ENCODE results near the gene ZC3H18.

Gene ZC3H18

GRCh38 chr16:88533381-88533917 is 36.8 kb upstream of the ZC3H18 start:
- peak; percentile 55 for DNase-seq

GRCh38 chr16:88533932-88534637 is 36.1 kb upstream of the ZC3H18 start:
- peak; percentile 71 for DNase-seq

GRCh38 chr16:88534638-88535190 is 35.5 kb upstream of the ZC3H18 start:
- DNase-seq, result no peak

DNA sequence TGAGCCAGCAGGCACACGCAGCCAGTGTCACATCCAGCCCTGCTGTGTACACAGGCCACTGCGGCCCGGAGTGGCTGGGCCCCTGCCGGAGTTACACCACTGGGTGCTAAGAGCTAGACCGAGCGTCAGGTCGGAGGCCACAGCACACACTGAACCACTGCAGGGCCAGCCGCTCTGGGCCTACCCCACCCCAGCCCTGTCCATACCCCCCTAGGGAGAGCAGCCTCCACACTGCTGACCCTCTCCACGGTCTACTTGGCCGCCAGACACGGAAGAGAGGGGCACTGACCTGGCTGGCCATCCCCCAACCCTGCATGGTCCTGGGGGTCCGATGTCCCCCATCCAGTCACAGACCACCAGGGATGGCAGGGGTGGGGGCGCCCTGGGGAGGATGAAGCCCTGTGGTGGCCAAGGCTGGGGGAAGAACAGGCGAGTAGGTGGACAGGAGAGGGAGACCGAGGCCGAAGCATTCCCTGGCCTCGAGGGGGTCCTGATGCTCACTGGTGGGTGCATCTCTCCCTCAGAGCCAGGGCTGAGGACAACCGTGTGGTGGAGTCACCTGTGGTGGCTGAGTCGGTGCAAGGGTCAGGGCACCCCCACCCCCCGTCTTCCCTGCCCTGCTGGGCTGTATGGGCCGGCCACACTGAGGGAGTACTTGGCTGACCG is 34.9 kb upstream of the ZC3H18 start:
- DNase-seq, result no peak

- no peak for DNase-seq
Observed at GRCh38 chr16:88535857-88536222, 34.4 kb upstream of the ZC3H18 start.

DNA sequence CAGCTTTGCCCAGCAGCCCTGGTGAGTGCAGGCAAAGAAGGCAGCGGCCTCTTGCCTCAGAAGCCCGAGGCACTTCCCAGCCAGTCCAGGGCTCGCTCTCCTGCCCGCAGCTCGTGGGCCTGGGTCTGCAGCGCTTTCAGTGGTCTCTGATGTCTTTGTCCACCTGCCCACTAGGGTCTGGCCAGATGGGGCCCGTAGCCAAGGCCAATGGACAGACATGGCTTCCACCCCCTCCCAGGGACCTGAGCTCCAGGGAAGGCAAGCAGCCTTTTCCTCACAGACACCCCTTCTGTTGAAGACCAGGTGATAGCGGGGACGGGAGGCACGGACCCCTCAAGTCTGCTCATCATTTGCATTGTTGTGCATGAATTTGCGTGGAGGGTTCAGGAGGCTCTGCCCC is 33.7 kb upstream of the ZC3H18 start:
- no peak for DNase-seq

DNA sequence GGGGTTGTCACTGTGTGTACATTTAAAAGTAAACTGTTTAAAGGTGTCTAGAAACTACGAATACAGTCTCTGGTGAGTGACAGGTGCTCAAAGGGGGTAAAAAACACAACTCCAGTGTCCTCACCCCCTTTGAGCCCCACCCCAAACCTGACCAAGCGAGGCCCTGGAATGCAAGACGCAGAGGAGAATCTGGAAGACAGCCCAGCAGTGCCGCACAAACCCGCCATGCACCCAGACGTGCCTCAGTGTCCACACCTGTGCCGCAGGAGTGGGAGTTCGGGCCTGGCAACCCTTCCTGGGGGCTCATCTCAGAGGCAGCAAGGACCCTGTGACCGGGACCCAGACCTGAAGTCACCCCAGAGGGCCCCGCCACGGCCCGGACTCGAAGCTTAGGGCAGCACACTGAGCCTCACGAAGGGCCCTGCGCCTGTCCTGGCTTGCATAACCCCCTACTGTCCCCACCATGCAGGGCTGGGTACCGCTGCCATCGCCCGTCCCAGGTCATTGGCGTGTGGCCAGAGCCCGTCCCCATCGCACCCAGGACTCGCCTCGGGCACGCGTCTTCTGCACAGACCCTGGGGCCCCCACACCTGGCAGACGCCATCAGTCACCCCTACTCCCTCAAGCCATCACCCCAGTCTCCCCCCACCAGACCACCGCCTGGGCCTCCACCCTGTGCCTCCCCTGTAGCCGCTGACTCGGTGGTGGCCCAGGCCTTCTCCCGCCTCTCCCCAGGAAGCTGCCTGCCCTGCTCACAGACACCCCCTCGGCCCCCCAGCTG is 33.0 kb upstream of the ZC3H18 start:
- no peak for DNase-seq

- no peak for DNase-seq
Observed at GRCh38 chr16:88537859-88538258, 32.3 kb upstream of the ZC3H18 start.

- no peak for DNase-seq
Observed at GRCh38 chr16:88538366-88539060, 31.7 kb upstream of the ZC3H18 start.

DNA sequence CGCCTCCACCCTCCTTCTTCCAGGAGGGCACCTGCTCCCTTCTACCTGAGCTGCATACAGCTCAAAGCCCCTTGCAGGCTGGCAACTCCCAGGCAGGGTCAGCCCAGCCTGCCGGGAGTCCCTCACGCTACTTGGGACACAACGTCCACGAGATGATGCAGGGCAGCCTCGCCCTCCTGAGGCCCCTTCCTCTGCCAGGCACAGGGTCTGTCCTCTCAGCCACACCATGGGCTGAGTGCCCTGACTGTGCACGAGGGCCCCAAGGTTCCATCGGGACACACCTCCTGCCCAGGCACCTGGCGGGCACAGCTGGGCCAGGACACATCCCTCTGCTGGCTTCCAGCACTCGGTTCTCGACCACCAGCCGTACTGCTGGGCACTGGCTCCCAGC is 30.9 kb upstream of the ZC3H18 start:
- no peak for DNase-seq

- no peak for DNase-seq
Observed at GRCh38 chr16:88539652-88540345, 30.4 kb upstream of the ZC3H18 start.

DNA sequence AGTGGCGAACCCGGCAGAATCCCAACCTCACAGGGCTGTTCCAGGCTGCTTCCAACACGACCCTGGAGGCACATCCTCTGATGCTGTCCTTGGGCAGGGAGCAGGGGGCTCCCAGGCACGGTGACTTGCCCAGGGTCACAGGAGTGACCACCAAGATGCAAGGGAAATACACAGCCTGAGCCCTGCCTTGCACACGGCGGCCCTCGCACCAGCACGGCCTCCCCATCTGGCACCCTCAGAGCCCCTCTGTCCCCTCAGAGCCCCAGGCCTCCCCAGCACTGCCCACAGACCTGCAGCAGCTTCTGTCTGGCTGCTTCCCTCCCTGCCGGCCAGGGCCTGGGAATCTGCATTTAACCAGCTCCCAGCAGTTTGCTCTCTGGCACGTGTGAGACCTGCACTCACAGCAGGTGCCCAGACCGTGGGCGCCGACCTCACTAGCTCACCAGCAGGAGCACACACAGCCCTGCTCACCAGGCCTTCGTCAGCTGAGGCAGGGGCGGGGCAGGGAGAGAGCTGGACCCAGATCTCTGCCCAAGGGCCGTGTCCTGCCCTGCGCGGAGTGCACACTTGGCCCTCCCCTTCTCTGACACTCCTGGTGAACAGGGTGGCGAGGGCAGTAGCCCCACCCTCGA is 29.7 kb upstream of the ZC3H18 start:
- DNase-seq, result no peak

DNA sequence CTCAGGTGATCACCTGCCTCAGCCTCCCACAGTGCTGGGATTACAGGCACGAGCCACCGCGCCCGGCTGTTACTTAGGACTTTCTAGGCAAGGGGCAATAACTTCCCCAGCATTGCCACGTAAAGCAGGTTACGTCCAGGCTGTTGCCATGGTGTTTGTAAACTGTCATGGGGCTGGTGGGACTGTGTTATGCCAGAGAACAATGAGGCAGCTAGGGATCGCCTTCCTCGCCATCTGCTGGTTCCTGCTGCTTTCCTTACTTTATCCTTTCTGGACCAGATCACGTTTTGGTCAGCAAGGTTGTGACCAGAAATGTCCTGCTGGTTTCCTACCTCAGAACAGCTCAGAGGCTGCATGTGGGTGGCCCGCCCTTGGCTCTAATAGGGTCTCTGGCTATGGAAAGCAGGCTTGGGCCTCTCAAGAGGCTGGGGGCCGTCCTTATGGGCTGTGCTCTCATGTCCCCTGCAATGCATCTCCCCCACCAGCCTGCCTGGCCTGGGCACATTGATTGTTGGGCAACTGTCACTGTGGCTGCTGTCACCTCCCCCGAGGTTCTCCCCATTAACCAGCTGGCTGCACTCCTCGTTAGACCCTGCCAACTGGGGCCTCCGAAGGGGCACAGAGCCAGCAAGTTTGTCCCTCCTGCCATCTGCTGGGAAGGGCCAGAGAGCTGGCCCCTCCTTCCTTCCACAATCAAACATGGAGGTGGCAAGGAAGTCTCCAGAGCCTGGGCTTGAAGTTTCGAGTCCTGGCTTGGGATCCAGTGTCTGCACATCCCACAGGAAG is 28.2 kb upstream of the ZC3H18 start:
- no peak for DNase-seq

- DNase-seq, result no peak
Observed at GRCh38 chr16:88543230-88543813, 26.9 kb upstream of the ZC3H18 start.

GRCh38 chr16:88545781-88546180 is 24.4 kb upstream of the ZC3H18 start:
- DNase-seq, result no peak

DNA sequence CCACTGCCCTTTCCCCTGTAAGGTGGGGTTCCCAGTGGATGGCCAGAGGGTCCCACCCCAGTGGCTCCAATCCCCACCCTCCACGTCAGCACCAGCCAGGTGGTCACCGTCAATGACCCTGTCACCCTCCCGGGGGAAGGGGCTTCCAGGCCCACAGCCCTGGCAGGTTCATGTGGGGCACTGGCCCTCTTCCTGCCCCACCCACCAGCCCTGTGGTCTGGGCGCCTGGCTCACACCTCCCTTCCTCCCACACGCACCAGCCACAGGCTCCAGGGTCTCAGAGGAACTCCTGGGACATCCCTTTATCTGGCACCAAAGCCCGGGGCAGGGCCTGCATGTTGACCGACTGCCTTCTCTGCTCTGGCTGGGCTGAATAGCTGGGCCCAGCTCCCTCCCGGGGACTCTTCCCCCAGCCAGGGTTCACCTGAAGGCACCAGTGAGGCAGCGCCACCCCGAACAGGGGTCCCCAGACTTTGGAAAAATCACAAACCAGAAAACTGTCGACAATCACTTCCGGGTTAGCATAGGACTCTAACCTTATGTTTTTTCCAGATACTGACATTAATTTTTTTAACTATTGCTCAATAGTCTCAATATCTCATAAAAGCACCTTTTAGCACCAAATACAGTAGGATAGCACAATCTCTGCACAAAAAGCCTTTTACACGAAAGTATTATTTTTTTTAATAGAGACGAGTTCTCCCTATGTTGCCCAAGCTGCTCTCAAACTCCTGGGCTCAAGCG is 21.9 kb upstream of the ZC3H18 start:
- DNase-seq, result no peak

- DNase-seq, result no peak
Observed at GRCh38 chr16:88548985-88549384, 21.2 kb upstream of the ZC3H18 start.

GRCh38 chr16:88549671-88550245 is 20.4 kb upstream of the ZC3H18 start:
- no peak for DNase-seq

GRCh38 chr16:88550246-88550661 is 19.9 kb upstream of the ZC3H18 start:
- DNase-seq, result no peak

Data from EL (cell line).